Activated CD8-positive, alpha-beta memory T cell treated with anti-CD3 and anti-CD28 coated beads for 48 hours (primary cell): Measurements from ENCODE around the gene RAD23B.

Experiments
- DNase-seq, 3 experiments: peaks; one replicate each; pipeline ENCODE4 v3.0.0-alpha.2; 2020; ENCODE audit warnings: low read depth in 2 of 3, low spot score in 2 of 3

The RAD23B gene

DNA sequence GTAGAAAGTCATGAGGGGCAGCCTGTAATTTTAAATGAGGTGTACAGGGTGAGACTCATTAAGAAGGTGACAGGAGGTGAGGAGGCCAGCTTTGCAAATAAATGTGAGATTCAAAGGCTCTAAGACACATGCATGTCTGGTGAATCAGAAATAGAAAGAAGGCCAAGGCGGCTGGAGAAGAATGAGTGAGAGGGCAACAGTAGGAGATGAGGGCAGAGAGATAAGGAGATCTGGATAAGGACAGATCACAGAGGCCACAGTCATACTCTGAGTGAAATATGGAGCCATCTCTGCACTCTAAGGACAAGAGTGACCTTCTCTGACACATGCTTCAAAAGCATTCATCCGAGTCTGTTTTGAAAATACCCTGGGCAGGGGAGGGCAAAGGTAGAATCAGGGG is 90.7 kb downstream of the RAD23B start:
- no peak for DNase-seq

DNA sequence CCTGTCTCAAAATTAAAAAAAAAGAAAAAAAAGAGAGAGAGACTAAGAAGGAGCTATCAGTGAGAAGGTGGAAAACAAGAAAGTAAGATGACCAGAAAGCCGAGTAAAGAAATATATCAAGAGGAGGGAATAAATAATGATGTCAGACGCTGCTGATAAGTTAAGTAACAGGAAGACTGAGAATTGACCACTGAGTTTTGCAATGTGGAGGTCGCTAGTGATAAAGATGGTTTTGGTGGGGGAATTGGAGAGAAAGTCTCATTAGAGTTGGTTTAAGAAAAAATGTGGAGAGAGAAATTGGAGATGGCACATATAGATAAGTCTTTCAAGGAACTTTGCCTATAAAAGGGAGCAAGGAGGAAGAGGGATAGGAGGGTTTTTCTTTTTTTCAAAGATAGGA is 91.9 kb downstream of the RAD23B start:
- no peak for DNase-seq

DNA sequence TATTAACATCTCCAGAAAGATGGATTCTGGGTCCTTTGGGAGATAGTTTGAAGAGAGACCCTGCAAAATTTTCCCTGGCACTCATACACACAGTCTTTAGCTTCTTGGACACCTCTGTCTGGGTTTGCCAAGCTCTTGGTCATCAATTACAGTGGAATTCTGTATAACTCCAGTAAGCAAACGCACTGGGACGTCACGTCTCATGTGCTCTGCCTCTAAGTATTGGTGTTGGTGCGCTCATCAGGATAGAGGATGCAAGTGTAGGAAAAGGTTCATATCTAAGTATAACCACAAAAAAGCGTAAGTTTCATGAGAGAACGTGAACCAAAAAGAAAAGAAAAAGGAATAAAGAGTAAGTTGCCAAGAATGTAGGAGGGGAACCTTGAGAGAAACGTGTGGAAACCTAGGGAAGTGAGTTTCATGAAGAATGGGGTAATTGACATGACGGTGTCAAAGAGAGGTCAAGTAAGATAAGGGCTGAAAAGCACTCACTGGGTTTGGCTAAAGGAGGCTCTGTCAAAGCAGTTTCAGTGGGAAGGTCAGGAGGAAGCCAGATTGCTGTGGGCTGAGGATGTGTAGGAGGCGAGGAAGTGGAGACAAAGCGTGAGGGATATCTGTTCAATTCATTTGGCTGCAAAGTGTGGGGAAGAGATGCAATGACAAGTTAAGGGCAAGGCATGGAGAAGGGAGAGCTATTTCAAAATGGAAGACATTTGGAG is 92.7 kb downstream of the RAD23B start:
- DNase-seq, result no peak

DNA sequence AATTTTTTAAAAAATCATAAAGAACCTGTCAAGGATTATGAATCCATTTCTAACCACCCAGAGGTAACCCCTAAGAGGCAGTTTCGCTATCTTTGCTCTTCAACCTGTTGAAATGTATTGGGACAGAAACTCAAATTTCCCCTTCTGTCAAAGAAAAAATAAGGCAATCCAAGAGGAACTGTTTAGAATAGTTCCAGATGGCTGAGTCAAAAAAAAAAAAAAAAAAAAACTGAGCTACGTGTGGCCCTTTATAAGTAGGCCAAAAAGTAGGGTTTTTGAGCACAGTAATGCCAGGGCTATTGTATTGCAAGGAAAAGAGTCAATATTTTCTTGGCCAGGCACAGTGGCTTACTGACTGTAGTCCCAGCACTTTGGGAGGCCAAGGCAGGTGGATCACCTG is 94.9 kb downstream of the RAD23B start:
- no peak for DNase-seq
